Body of pancreas (tissue), 4 donors: ENCODE results near the gene CXCL12.

Experiments
- CTCF ChIP-seq, 7 experiments: fragments of 450-650 bp in 4 of 7; fragments of 200-600 bp in 3 of 7; sonication (generic) in 3 of 7; IDR thresholded peaks; one replicate each; pipeline ENCODE4 v1.5.1; 2016 to 2019; ENCODE audit warnings: antibody characterized with exemption in 7 of 7
- POLR2A ChIP-seq, 3 donors: fragments of 450-650 bp; IDR thresholded peaks; one replicate each; pipeline ENCODE4 v1.6.1; 2016; ENCODE audit warnings: antibody characterized with exemption in 3 of 3, mild to moderate bottlenecking in 2 of 3

DNA sequence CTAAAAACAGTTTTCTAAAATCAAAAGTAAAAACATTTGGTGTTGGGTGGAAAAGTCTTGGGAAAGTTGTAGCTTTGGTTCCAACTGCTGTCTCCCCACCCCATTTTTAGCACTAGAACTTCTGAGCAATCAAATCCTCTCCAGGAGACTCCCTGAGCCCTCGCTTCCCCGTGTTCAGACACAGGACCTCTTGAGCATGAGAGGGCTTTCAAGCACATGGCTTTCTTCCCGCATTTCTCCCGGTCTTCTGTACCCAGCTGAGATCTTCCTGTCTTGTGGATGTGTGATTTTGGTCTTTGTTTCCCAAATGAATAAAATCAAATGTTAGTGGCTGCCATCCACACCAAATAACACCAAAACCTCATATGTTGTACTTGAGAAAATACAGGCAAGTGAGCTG, 5.0 kb downstream of the CXCL12 start:
- TF ChIP-seq CTCF (IDR thresholded peaks at IDR 0.05) (no peak), POLR2A (IDR thresholded peaks at IDR 0.05) (no peak)
